Limb (tissue), 2 donors: ENCODE measurements around the gene INAFM2.

Experiments used
- DNase-seq, 2 donors: peaks; one replicate each; pipeline ENCODE4 v3.0.0-alpha.2; 2016; ENCODE audit errors: extremely low spot score in 2 of 2

Gene INAFM2

DNA sequence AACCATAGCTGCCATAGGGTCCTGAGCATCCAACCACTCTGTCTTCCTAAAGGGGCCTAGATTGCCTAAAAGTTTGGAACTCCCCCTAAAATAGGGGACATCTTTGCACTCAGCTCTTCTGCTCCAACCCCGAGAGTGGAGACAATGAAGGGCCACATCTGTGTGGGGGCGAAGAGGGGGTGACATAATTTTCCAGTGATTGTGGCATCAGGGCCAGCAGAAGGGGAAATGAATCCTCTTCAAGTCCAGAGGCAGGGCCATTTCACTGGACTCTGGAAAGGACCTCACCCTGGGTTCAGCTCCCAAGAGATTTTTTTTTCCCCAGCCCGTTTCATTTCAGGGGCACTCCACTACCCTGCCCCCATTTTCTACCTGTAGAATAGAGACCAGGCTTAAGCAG lies 36.0 kb upstream of the INAFM2 start:
- DNase-seq: no peak

- no peak for DNase-seq
Measured at GRCh38 chr15:40287968-40288367, 35.5 kb upstream of the INAFM2 start.

- no peak for DNase-seq
Measured at GRCh38 chr15:40289140-40289775, 34.2 kb upstream of the INAFM2 start.

- DNase-seq: peak in 1 of 2 donors; percentile 49
Measured at GRCh38 chr15:40290545-40290917, 33.0 kb upstream of the INAFM2 start.

- peak in 1 of 2 donors; percentile 74 for DNase-seq
Measured at GRCh38 chr15:40290918-40291574, 32.4 kb upstream of the INAFM2 start.

GRCh38 chr15:40292246-40292645 lies 31.2 kb upstream of the INAFM2 start:
- no peak for DNase-seq

GRCh38 chr15:40293006-40293405 lies 30.5 kb upstream of the INAFM2 start:
- no peak for DNase-seq

DNA sequence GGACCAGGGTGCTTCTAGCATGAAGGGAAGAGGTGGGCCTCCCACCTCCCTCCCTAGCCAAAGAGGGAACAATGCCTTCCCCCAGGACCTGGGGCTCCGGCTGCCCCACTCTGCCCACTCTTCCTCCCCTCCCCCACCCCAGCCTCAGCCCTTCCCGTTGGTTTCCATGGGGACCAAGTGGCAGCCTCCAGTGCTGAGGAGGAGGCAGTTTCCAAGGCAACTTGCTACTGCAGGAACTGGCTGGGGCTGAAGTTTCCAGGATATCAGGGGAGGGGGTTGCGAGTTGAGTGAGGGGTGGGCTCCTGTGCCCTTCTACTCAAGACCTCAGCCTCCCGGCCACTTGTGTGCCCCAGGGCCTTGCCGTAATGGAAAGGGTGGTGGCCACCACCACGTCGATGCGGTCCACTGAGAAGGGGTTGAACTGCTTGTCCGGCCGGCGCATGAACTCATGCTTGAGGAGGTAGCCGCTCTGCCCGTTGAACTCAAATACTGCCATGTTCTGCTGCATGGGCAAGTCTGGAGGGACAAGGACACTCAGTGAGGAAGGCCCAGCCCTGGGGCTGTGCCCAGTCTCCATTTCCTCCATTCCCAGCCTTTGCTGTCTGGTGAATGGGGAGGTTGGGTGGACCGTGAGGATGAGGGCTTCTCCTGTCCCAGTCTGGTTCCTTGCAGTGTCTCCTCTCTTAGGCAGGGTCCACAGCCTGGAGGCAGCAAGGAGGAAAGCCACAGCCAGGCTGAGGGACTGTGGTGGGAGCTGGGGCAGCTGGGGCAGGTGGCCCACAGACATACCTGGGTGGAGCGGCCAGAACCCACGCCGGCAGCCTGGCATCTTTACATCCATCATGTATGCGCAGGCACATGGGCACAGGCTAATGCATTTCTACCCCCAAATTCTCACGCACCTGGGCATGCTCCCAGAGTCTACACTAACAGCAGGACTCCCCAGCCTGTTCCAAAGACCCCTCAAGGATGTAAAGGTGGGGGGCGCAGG lies 29.3 kb upstream of the INAFM2 start:
- no peak for DNase-seq

GRCh38 chr15:40295297-40295696 lies 28.2 kb upstream of the INAFM2 start:
- no peak for DNase-seq

DNA sequence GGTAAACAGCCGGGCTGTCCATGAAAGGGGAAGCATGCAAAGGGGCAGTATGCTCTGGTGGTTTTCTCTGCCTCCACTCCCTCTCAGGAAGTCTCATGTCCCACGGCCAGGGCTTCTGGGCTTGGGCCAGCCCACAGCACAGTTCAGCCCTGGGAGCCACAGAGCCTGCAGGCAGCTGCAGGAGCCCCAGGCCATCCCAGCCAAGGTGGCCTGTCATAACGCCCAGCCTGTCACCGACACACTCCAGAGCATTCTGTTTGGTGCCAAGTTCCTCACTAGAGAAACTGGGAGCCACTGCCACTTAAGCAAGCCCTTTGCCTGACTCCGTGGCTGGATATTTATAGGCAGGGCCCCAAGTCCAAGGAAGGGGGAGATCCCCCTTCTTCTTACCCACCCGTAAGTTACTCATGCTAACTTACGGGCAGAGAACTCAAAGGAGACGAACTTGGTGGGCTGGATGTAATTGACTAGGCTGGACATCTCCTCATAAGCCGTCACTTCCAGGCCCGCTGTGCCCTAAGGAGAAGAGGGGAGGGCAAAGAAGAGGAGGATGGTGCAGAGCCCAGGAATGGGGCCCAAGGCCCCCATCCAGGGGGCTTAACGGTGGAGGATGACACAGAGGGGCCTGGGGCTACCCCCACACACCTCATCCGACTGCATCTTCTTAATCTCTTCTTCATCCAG lies 27.5 kb upstream of the INAFM2 start:
- no peak for DNase-seq

- DNase-seq: no peak
Measured at GRCh38 chr15:40296561-40297230, 26.8 kb upstream of the INAFM2 start.

DNA sequence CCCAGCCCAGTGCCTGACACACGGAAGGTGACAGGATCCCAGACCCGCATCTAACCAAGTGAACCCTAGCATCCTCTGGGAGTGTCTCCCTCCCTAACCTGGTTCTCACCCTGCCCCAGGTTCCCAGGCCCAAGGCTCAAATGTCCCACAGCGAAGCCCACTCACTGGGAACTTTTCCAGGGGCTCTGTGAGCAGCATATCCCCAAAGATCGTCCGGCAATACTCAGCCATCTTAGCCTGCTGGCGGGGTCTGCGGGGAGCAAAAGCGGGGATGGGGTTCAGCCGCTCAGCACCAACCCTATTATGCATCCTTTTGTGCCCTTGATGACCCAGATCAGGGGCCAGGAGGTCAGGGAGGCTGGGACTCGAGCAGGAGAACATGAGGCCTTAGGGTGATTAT lies 26.1 kb upstream of the INAFM2 start:
- DNase-seq: no peak

DNA sequence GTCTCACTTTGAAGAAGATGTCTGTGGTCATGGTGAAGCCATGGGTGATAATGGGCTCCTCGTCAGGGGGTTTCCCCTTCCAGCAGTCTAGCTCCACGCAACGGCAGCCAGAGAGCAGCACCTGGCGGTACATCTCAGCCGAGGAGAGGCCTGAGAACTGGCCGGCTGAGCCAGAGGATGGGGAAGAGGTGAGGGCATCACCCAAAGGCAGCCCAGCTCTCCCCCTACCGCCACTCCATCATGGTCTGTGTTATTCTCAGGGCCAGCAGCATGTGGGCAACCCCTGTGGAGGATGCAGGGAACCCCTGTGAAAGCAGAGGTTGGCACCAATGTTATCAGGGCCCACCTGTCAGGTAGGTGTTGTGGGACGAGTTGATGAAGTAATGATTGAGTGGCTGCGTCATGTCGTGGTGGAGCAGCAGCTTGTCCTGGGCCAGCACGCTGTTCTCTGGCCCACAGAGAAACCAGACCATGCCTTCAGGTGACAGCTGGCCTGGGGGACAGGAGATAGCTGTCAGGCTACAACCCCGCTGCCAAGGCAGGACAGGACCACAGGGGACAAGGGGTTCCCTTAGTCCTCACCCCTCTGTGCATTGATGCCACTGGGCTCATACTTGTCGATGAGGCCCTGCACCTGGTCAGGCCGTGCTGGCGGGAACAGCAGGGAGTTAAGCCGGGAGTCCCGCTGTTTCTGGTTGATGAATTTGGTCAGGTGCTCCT lies 25.1 kb upstream of the INAFM2 start:
- DNase-seq: no peak

GRCh38 chr15:40300367-40300766 lies 23.1 kb upstream of the INAFM2 start:
- no peak for DNase-seq

DNA sequence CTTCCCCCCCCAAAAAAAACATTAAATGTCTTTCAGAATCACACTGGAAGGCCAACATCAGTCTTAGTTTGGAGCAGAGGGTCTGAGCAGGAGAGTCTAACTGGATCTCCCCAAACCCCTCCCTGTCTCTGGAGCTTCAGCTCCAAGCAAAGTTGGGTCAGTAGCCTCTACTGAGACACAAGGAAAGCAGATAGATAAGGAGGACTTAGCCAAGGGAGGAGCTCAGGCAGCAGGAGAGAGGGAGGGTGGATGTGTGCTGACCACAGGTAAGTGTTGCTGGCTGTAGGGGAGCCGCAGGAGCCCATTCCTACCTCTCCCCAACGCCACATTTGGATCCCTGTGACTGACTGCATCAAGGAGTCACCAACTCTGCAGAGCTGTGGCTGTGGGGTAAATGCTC lies 22.7 kb upstream of the INAFM2 start:
- DNase-seq: no peak

- no peak for DNase-seq
Measured at GRCh38 chr15:40301467-40302179, 21.9 kb upstream of the INAFM2 start.

- no peak for DNase-seq
Measured at GRCh38 chr15:40302288-40302886, 21.1 kb upstream of the INAFM2 start.

DNA sequence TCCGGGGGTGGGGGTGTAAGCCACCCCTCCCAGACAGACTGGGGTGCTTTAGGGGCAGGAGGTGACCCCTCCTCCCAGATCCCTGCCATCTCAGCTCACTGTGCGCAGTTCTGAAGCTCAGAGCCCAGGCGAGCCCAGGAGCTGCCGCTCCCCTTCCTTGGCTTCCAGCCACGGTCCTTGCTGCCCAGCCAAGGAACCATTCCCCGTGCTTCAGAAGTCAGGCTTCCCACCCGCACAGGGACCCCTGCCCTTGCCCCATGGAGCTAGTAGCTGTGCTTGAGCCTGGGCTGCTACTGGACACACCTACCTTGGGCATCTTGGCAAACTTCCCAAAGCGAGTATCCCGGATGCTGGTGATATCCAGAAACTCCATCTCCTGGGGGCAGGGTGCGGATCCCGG lies 20.5 kb upstream of the INAFM2 start:
- DNase-seq: no peak

DNA sequence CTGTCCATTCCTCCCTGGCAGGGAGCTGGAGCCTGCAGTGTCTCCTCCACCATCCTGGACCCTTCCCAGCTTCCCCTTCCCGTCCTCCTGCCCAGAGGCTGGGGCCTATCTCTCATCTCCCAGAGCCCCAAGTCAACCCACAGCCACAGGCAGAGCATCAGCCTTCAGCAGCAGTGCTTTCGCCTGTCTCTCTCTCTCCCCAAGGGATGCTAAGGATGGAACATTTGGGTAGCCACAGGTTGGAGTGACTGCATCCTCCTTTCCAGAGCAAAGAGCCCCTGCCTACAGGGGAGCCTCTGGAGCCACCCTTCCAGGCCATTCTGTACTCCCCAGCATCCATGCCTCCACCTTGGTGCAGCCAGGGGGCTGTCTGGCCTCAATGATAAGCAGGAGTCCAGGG lies 19.9 kb upstream of the INAFM2 start:
- DNase-seq: no peak
